HCT116 (cell line): Measurements from ENCODE around the gene ACTL6B. TPM values are rescaled to one million over a fixed set of nuclear protein-coding genes. Genes with fewer than 3 reads are reported as not detected.

Experiments
- ATAC-seq: fragments of 200-7000 bp; cut with Tn5 transposase; 2 replicates; pipeline ENCODE4 v1.9.1; 2020; ENCODE audit warnings: mild to moderate bottlenecking, moderate library complexity
- BruUV-seq: library from RNA; stranded (reverse); fragments of 400-500 nt; replicated peaks from 2 replicates; lab custom pipeline; 2021; lab: Mats Ljungman, UMichigan
- CTCF ChIA-PET: fragments of 300-600 bp; sonication (Branson Sonifier 250); formaldehyde crosslinking; loops from one replicate; lab custom pipeline; 2021; ENCODE audit warnings: antibody characterized with exemption; lab: Charles Lee
- POLR2A ChIA-PET: fragments of 300-600, 350-600 bp; sonication (Branson Sonifier 250); formaldehyde crosslinking; loops from one replicate; lab custom pipeline; 2021; ENCODE audit warnings: antibody characterized with exemption; lab: Charles Lee
- RAD21 ChIA-PET, 2 experiments: fragments of 300-600 bp; sonication (Branson Sonifier 250); formaldehyde crosslinking; loops; one replicate each; lab custom pipeline; 2023; ENCODE audit warnings: low total read pairs in 2 of 2; ENCODE audit not compliant: uncharacterized antibody in 2 of 2, unreplicated experiment in 2 of 2, low non-redundant PET in 1 of 2; lab: Charles Lee
- DNase-seq: peaks from one replicate; pipeline ENCODE4 v3.0.0-alpha.2; 2010; ENCODE audit warnings: low read depth, low spot score
- H2AFZ ChIP-seq: fragments of 200-600 bp; shearing (Covaris generic), sonication (generic); 2 replicates; pipeline ENCODE4 v1.6.1; 2017; ENCODE audit warnings: low read depth, mixed run types, mixed read lengths, antibody characterized with exemption, low read length; ENCODE audit not compliant: poor library complexity, severe bottlenecking
- H3K27ac ChIP-seq: 2 replicates; pipeline ENCODE4 v1.5.1; 2012; ENCODE audit warnings: low read depth, low read length
- H3K27me3 ChIP-seq: fragments of 200-600 bp; sonication (generic); 2 replicates; pipeline ENCODE4 v1.6.1; 2016; ENCODE audit warnings: mixed run types, low read length, mixed read lengths; ENCODE audit not compliant: insufficient read depth
- H3K36me3 ChIP-seq, 2 experiments: fragments of 200-500 bp in 1 of 2; fragments of 200-600 bp in 1 of 2; sonication (Bioruptor generic) in 1 of 2; sonication (generic) in 1 of 2; 2 replicates each; pipeline versions ENCODE4 v1.5.1 to v1.6.1; 2014 to 2016; ENCODE audit warnings: low read length in 2 of 2, inconsistent platforms in 1 of 2, mixed read lengths in 1 of 2, mixed run types in 1 of 2; ENCODE audit not compliant: insufficient read depth in 2 of 2, control insufficient read depth in 1 of 2
- H3K4me1 ChIP-seq, 2 experiments: fragments of 200-600 bp in 1 of 2; sonication (generic) in 1 of 2; 2 replicates each; pipeline versions ENCODE4 v1.5.1 to v1.6.1; 2012 to 2017; ENCODE audit warnings: low read length in 2 of 2, inconsistent platforms in 1 of 2, mild to moderate bottlenecking in 1 of 2, mixed read lengths in 1 of 2, mixed run types in 1 of 2, moderate library complexity in 1 of 2; ENCODE audit not compliant: insufficient read depth in 2 of 2, control insufficient read depth in 1 of 2
- H3K4me2 ChIP-seq: fragments of 200-600 bp; sonication (generic); 2 replicates; pipeline ENCODE4 v1.6.1; 2017; ENCODE audit warnings: mixed run types, low read length, mixed read lengths
- H3K4me3 ChIP-seq, 2 experiments: fragments of 200-600 bp in 1 of 2; sonication (generic) in 1 of 2; replicated peaks in 1 of 2; 2 replicates each; pipeline ENCODE4 v1.5.1; 2011 to 2016; ENCODE audit warnings: low read length in 2 of 2, control low read depth in 1 of 2, low read depth in 1 of 2, mild to moderate bottlenecking in 1 of 2, mixed read lengths in 1 of 2, mixed run types in 1 of 2
- H3K79me2 ChIP-seq: fragments of 200-600 bp; sonication (generic); 2 replicates; pipeline ENCODE4 v1.6.1; 2017; ENCODE audit warnings: mild to moderate bottlenecking, mixed run types, low read length, moderate library complexity, mixed read lengths; ENCODE audit not compliant: insufficient read depth
- H3K9ac ChIP-seq: fragments of 200-600 bp; sonication (generic); 2 replicates; pipeline ENCODE4 v1.6.1; 2016; ENCODE audit warnings: low read length, mixed read lengths
- H3K9me2 ChIP-seq: fragments of 200-600 bp; sonication (generic), shearing (Covaris generic); 2 replicates; pipeline ENCODE4 v1.6.1; 2017; ENCODE audit warnings: mixed run types, mild to moderate bottlenecking, moderate library complexity; ENCODE audit not compliant: insufficient read depth
- H3K9me3 ChIP-seq, 2 experiments: fragments of 200-500 bp in 1 of 2; fragments of 200-600 bp in 1 of 2; sonication (Bioruptor generic) in 1 of 2; sonication (generic) in 1 of 2; 2 replicates each; pipeline ENCODE4 v1.6.1; 2014 to 2017; ENCODE audit warnings: low read length in 2 of 2, mixed read lengths in 2 of 2, inconsistent platforms in 1 of 2, low read depth in 1 of 2, mild to moderate bottlenecking in 1 of 2, mixed run types in 1 of 2, moderate library complexity in 1 of 2; ENCODE audit not compliant: control insufficient read depth in 1 of 2, insufficient read depth in 1 of 2
- H4K20me1 ChIP-seq: fragments of 200-600 bp; sonication (generic), shearing (Covaris generic); 2 replicates; pipeline ENCODE4 v1.6.1; 2017; ENCODE audit warnings: mixed run types, mild to moderate bottlenecking, moderate library complexity; ENCODE audit not compliant: insufficient read depth
- CEBPB ChIP-seq: IDR thresholded peaks from 2 replicates; pipeline ENCODE4 v1.6.1; 2012; ENCODE audit warnings: low read depth
- FOSL1 ChIP-seq: IDR thresholded peaks from 2 replicates; pipeline ENCODE4 v1.6.1; 2012; ENCODE audit warnings: low read depth
- JUND ChIP-seq: IDR thresholded peaks from 2 replicates; pipeline ENCODE4 v1.6.1; 2012
- POLR2A ChIP-seq: IDR thresholded peaks from 2 replicates; pipeline ENCODE4 v1.7.0; 2011; ENCODE audit warnings: borderline replicate concordance; ENCODE audit not compliant: insufficient read depth, insufficient read length; ENCODE audit errors: extremely low read depth
- POLR2AphosphoS5 ChIP-seq: IDR thresholded peaks from 2 replicates; pipeline ENCODE4 v1.6.1; 2011; ENCODE audit warnings: mild to moderate bottlenecking, low read depth, low read length, moderate library complexity
- SP1 ChIP-seq: IDR thresholded peaks from 2 replicates; pipeline ENCODE4 v1.6.1; 2012; ENCODE audit warnings: low read depth
- intact Hi-C: fragments of 100-400 bp; cut with micrococcal nuclease; formaldehyde crosslinking; loops from 2 replicates; pipeline ENCODE4 v1.10.0; 2022
- total RNA-seq: library from RNA; stranded (reverse); gene quantifications from one replicate; pipeline ENCODE4 v1.2.1, GENCODE V29; 2021; ENCODE audit not compliant: unreplicated experiment

The ACTL6B gene
- total RNA-seq, 1 experiment from 2014 or later, result not detected

GRCh38 chr7:100680576-100681271 lies 24.5 kb upstream of the ACTL6B start:
- intact Hi-C loops, result no loop called here
- H3K9me3 ChIP-seq, result no peaks in the 10 kb centered on the region
- H3K27me3 ChIP-seq, result no peaks in the 10 kb centered on the region
- H3K4me1 ChIP-seq, result peaks cover 0 to 5% of the 10 kb centered on the region in 2 experiments; a peak in 1 of 4 replicates
- H3K4me2 ChIP-seq, result no peak overlapping the region
- peaks cover 20 to 23% of the 10 kb centered on the region in 2 experiments; a peak in 3 of 4 replicates for H3K36me3 ChIP-seq
- TF ChIP-seq POLR2AphosphoS5, result peak; percentile 37; the same call in 1 of the 2 replicates
- no peak for TF ChIP-seq CEBPB
- H3K79me2 ChIP-seq, result peaks cover 12% of the 10 kb centered on the region
- POLR2A ChIA-PET, result interaction anchor here (0.5 kb wide), 1 partner anchor 47 kb away, joined by 4 read pairs; no protein-coding TSS in a partner anchor
- H3K4me3 ChIP-seq, result no peak overlapping the region
- CTCF ChIA-PET, result interaction anchor here (1.0 to 1.3 kb wide), 2 partner anchors 10 to 47 kb away, joined by 3 to 4 read pairs; no protein-coding TSS in a partner anchor
- no peaks in the 10 kb centered on the region for H3K9me2 ChIP-seq
- ATAC-seq (no peak), DNase-seq (no peak)
- 0 out of 2 replicates have a peak overlapping the region, but pooled peaks have one; percentile 9 for H3K27ac ChIP-seq
- no peak overlapping the region for H2AFZ ChIP-seq
- TSS peak; percentile 31 for BruUV-seq
- RAD21 ChIA-PET, result no interaction called here
- H4K20me1 ChIP-seq, result no peaks in the 10 kb centered on the region
- H3K9ac ChIP-seq, result no peak overlapping the region

- no peaks in the 10 kb centered on the region for H3K9me3 ChIP-seq
- no peak for DNase-seq
- no peak overlapping the region for H2AFZ ChIP-seq
- no peak overlapping the region for H3K9ac ChIP-seq
- H3K9me2 ChIP-seq, result no peaks in the 10 kb centered on the region
- H4K20me1 ChIP-seq, result no peaks in the 10 kb centered on the region
- H3K4me1 ChIP-seq, result peaks cover 0 to 5% of the 10 kb centered on the region in 2 experiments; a peak in 1 of 4 replicates
- ChIA-PET CTCF (interaction anchor here (1.0 to 1.3 kb wide), 2 partner anchors 11 to 46 kb away, joined by 3 to 4 read pairs; no protein-coding TSS in a partner anchor), POLR2A (interaction anchor here (0.5 kb wide), 1 partner anchor 47 kb away, joined by 4 read pairs; no protein-coding TSS in a partner anchor), RAD21 (no interaction called here)
- H3K36me3 ChIP-seq, result peaks cover 20 to 21% of the 10 kb centered on the region in 2 experiments; a peak in 3 of 4 replicates
- no peak overlapping the region for H3K4me2 ChIP-seq
- TF ChIP-seq POLR2A (no peak), SP1 (no peak), FOSL1 (no peak), CEBPB (no peak), JUND (no peak)
- intact Hi-C loops, result no loop called here
- no peak for ATAC-seq
- H3K27me3 ChIP-seq, result no peaks in the 10 kb centered on the region
- BruUV-seq, result no TSS peak
- peak overlapping the region; percentile 9; the same call in 1 of the 2 replicates for H3K27ac ChIP-seq
- H3K79me2 ChIP-seq, result peaks cover 18% of the 10 kb centered on the region
- no peak overlapping the region for H3K4me3 ChIP-seq
Observed at GRCh38 chr7:100679927-100680575, 23.8 kb upstream of the ACTL6B start.
